ENCODE data around the gene CMTM4.

DNA sequence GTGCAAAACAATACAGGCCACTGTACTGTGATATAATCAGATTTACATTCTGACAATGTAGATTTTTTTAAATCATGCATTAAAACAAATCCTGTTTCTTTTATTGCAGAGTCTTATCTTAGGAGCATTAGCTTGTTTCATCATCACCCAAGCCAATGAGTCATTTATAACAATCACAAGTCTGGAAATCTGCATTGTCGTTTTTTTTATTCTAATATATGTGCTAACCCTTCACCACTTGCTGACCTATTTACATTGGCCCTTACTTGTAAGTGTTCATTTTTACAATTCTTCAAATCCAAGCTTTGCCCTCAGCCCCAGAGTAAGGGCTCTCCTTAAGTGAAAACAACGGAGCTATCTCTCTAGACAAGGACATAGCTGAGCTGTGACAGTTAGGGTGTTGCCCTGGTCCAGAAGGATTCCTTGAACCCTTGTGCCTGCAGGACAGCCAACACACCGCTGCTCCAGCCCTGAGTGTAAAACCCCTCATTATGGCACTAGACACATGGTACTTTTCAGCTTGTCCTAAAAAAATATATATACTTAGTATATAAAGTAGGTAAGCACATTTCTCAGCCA, 126.6 kb downstream of the CMTM4 start:
- TF ChIP-seq ZNF274 (IDR thresholded peaks at IDR 0.05; ENCODE audit: borderline replicate concordance, extremely low read depth, low read length) (no peak), CBX5 (IDR thresholded peaks at IDR 0.05; ENCODE audit: low read depth, low read length) (no peak), EZH2 (IDR thresholded peaks at IDR 0.05; ENCODE audit: low read depth, low read length, severe bottlenecking) (no peak), GTF2F1 (IDR thresholded peaks at IDR 0.05; ENCODE audit: borderline replicate concordance, low read depth, low read length) (no peak), CREB1 (IDR thresholded peaks at IDR 0.05) (no peak), NRF1 (IDR thresholded peaks at IDR 0.05; ENCODE audit: low read depth, low read length) (no peak), POLR2AphosphoS5 (IDR thresholded peaks at IDR 0.05; ENCODE audit: low read depth, low read length) (no peak), POLR2A (IDR thresholded peaks at IDR 0.05; ENCODE audit: control extremely low read depth in 1 of 2, low read depth in 2 of 2, low read length in 2 of 2) (no peak), KDM5A (IDR thresholded peaks at IDR 0.05; ENCODE audit: low read length) (no peak), RAD21 (IDR thresholded peaks at IDR 0.05 in 1 of 2, conservative IDR thresholded peaks at IDR 0.05 in 1 of 2; ENCODE audit: low read depth in 2 of 2, low read length in 2 of 2) (no peak), GABPA (IDR thresholded peaks at IDR 0.05; ENCODE audit: borderline replicate concordance, insufficient read depth, low read length) (no peak), YY1 (IDR thresholded peaks at IDR 0.05; ENCODE audit: low read depth, low read length) (no peak)
- TF ChIP-seq, protein P1, sequence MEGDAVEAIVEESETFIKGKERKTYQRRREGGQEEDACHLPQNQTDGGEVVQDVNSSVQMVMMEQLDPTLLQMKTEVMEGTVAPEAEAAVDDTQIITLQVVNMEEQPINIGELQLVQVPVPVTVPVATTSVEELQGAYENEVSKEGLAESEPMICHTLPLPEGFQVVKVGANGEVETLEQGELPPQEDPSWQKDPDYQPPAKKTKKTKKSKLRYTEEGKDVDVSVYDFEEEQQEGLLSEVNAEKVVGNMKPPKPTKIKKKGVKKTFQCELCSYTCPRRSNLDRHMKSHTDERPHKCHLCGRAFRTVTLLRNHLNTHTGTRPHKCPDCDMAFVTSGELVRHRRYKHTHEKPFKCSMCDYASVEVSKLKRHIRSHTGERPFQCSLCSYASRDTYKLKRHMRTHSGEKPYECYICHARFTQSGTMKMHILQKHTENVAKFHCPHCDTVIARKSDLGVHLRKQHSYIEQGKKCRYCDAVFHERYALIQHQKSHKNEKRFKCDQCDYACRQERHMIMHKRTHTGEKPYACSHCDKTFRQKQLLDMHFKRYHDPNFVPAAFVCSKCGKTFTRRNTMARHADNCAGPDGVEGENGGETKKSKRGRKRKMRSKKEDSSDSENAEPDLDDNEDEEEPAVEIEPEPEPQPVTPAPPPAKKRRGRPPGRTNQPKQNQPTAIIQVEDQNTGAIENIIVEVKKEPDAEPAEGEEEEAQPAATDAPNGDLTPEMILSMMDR (IDR thresholded peaks at IDR 0.05; ENCODE audit: control extremely low read depth in 1 of 3, insufficient read depth in 1 of 3, low read depth in 1 of 3, low read length in 3 of 3): no peak

Measured in H1 (cell line).